ENCODE measurements around the gene ALDH3B2.

The ALDH3B2 gene

GRCh38 chr11:67665541-67666302 is 8.7 kb downstream of the ALDH3B2 start:
- Histone ChIP-seq H3K27me3 (ENCODE audit: low read length) (no peaks in the 10 kb centered on the region), H3K36me3 (ENCODE audit: low read length) (no peaks in the 10 kb centered on the region), H3K27ac (ENCODE audit: low read depth, low read length) (no peak overlapping the region), H2AFZ (ENCODE audit: low read depth, low read length, severe bottlenecking) (no peak overlapping the region), H3K9me2 (replicated peaks; ENCODE audit: insufficient read depth, low read length) (no peaks in the 10 kb centered on the region), H3K9me3 (ENCODE audit: insufficient read depth, low read length) (no peaks in the 10 kb centered on the region), H3K79me2 (ENCODE audit: insufficient read depth, low read length) (no peaks in the 10 kb centered on the region), H3K4me2 (ENCODE audit: low read depth, low read length, poor library complexity, severe bottlenecking) (no peak overlapping the region), H3K4me3 (ENCODE audit: insufficient read depth, low read length, poor library complexity, severe bottlenecking) (no peak overlapping the region), H3K9ac (ENCODE audit: low read length) (no peak overlapping the region), H3F3A (ENCODE audit: insufficient read depth) (no peaks in the 10 kb centered on the region), H4K20me1 (ENCODE audit: low read depth, low read length) (no peaks in the 10 kb centered on the region)
- TF ChIP-seq CTCF (IDR thresholded peaks at IDR 0.05; ENCODE audit: insufficient read depth, low read length, poor library complexity, severe bottlenecking), result no peak
- TF ChIP-seq EZH2phosphoT487 (conservative IDR thresholded peaks at IDR 0.05; ENCODE audit: low read length), result no peak

DNA sequence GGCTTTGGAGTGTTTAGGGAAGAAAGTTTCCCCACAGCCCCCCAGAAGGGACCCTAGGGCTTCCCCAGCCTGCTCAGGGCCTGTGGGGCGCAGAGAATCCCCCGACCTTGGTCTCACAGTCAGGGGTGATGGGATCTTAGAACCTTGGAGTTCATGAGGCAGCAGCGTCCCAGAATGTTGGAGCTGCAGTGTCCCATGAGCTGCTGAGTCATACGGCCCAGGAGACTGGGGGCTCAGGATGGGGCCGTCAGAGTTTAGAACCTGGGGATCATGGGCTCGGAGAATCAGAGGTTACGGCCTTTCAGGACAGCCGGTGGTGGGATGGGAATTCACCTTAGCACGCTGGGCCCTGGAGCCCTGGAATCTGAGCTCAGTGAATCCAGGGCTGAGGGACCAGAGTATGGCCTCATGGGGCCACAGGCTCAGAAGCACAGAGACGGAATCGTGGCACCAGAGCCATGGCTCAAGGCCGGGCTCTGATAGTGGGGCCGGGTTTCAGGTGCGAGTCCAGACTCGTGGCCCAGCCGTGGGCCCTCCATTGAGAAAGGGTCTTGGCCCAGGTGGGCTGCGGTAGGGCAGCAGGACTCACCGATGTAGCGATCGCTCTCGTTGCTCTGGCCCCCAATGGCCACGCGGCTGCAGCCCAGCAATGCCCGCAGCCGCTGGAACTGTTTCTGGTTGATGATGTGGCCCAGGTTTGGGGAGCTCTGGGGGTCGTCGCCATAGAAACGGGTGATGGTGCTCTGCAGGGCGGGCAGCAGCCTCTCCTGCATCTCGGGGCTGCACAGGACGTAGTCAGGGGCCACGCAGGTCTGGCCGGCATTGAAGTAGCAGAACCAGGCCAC is 9.5 kb downstream of the ALDH3B2 start:
- Histone ChIP-seq H2AFZ (ENCODE audit: low read depth, low read length, severe bottlenecking) (no peak overlapping the region), H3F3A (ENCODE audit: insufficient read depth) (0 out of 2 replicates have a peak, but pooled peaks cover 4% of the 10 kb centered on the region), H3K9ac (ENCODE audit: low read length) (no peak overlapping the region), H3K4me2 (ENCODE audit: low read depth, low read length, poor library complexity, severe bottlenecking) (no peak overlapping the region), H3K79me2 (ENCODE audit: insufficient read depth, low read length) (no peaks in the 10 kb centered on the region), H3K36me3 (ENCODE audit: low read length) (no peaks in the 10 kb centered on the region), H4K20me1 (ENCODE audit: low read depth, low read length) (no peaks in the 10 kb centered on the region), H3K4me3 (ENCODE audit: insufficient read depth, low read length, poor library complexity, severe bottlenecking) (no peak overlapping the region), H3K27me3 (ENCODE audit: low read length) (no peaks in the 10 kb centered on the region), H3K9me3 (ENCODE audit: insufficient read depth, low read length) (no peaks in the 10 kb centered on the region), H3K9me2 (replicated peaks; ENCODE audit: insufficient read depth, low read length) (no peaks in the 10 kb centered on the region), H3K27ac (ENCODE audit: low read depth, low read length) (no peak overlapping the region)
- TF ChIP-seq EZH2phosphoT487 (conservative IDR thresholded peaks at IDR 0.05; ENCODE audit: low read length) (no peak), CTCF (IDR thresholded peaks at IDR 0.05; ENCODE audit: insufficient read depth, low read length, poor library complexity, severe bottlenecking) (no peak)

DNA sequence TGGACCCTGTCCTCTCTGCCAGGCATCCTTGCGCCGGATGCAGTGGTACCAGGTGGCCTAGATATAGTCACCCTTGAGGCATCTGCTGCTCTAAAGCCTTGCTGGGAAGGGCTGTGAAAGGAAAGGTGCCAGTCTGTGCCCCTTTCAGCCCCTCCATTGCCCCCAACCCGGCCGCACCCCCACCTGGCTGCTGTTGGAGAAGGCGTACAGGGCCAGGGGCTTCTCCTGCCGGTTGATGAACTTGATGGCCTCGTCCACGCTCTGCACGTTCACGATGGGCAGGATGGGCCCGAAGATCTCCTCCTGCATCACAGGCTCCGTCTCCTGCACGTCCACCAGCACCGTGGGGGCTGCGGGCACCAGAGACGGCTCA is 10.2 kb downstream of the ALDH3B2 start:
- H2AFZ ChIP-seq (ENCODE audit: low read depth, low read length, severe bottlenecking), result no peak overlapping the region
- H3K79me2 ChIP-seq (ENCODE audit: insufficient read depth, low read length), result no peaks in the 10 kb centered on the region
- no peak for TF ChIP-seq CTCF (IDR thresholded peaks at IDR 0.05; ENCODE audit: insufficient read depth, low read length, poor library complexity, severe bottlenecking)
- TF ChIP-seq EZH2phosphoT487 (conservative IDR thresholded peaks at IDR 0.05; ENCODE audit: low read length), result no peak
- H3K4me3 ChIP-seq (ENCODE audit: insufficient read depth, low read length, poor library complexity, severe bottlenecking), result no peak overlapping the region
- no peaks in the 10 kb centered on the region for H3K9me3 ChIP-seq (ENCODE audit: insufficient read depth, low read length)
- H3K4me2 ChIP-seq (ENCODE audit: low read depth, low read length, poor library complexity, severe bottlenecking), result no peak overlapping the region
- H3K27ac ChIP-seq (ENCODE audit: low read depth, low read length), result no peak overlapping the region
- no peaks in the 10 kb centered on the region for H3K36me3 ChIP-seq (ENCODE audit: low read length)
- peaks cover 6% of the 10 kb centered on the region for H3F3A ChIP-seq (ENCODE audit: insufficient read depth)
- no peaks in the 10 kb centered on the region for H4K20me1 ChIP-seq (ENCODE audit: low read depth, low read length)
- no peak overlapping the region for H3K9ac ChIP-seq (ENCODE audit: low read length)
- H3K27me3 ChIP-seq (ENCODE audit: low read length), result no peaks in the 10 kb centered on the region
- H3K9me2 ChIP-seq (replicated peaks; ENCODE audit: insufficient read depth, low read length), result no peaks in the 10 kb centered on the region
